NCI-H1105 (cell line): ENCODE measurements around the gene GPR146.

Experiments
- DNase-seq: peaks from one replicate; lab custom pipeline; 2025; lab: John Stamatoyannopoulos, UW

GPR146 gene

GRCh38 chr7:1092806-1093501 is 48.6 kb downstream of the GPR146 start:
- no peak for DNase-seq

- DNase-seq: no peak
Measured at GRCh38 chr7:1093502-1093843, 49.1 kb downstream of the GPR146 start.

GRCh38 chr7:1093916-1094508 is 49.7 kb downstream of the GPR146 start:
- no peak for DNase-seq

- DNase-seq: no peak
Measured at GRCh38 chr7:1094870-1095269, 50.5 kb downstream of the GPR146 start.

GRCh38 chr7:1095621-1096155 is 51.3 kb downstream of the GPR146 start:
- no peak for DNase-seq

- no peak for DNase-seq
Measured at GRCh38 chr7:1096156-1097119, 52.1 kb downstream of the GPR146 start.

- DNase-seq: no peak
Measured at GRCh38 chr7:1097120-1097504, 52.8 kb downstream of the GPR146 start.

- DNase-seq: no peak
Measured at GRCh38 chr7:1098243-1099153, 54.2 kb downstream of the GPR146 start.

- no peak for DNase-seq
Measured at GRCh38 chr7:1099154-1099542, 54.8 kb downstream of the GPR146 start.

GRCh38 chr7:1099637-1100036 is 55.3 kb downstream of the GPR146 start:
- DNase-seq: no peak

GRCh38 chr7:1100386-1100785 is 56.0 kb downstream of the GPR146 start:
- no peak for DNase-seq

GRCh38 chr7:1100834-1101562 is 56.7 kb downstream of the GPR146 start:
- DNase-seq: no peak

GRCh38 chr7:1101563-1102431 is 57.5 kb downstream of the GPR146 start:
- DNase-seq: no peak

GRCh38 chr7:1103009-1103788 is 58.9 kb downstream of the GPR146 start:
- no peak for DNase-seq

- DNase-seq: no peak
Measured at GRCh38 chr7:1103789-1104515, 59.6 kb downstream of the GPR146 start.

GRCh38 chr7:1104516-1105179 is 60.3 kb downstream of the GPR146 start:
- DNase-seq: no peak

- DNase-seq: no peak
Measured at GRCh38 chr7:1105189-1105588, 60.8 kb downstream of the GPR146 start.
